HEK293T (cell line): ENCODE measurements around the gene CRYBG1.

Experiments used
- ARNT ChIP-seq: fragments of 450-650 bp; IDR thresholded peaks from 2 replicates; pipeline ENCODE4 v1.6.1; 2017; ENCODE audit warnings: mild to moderate bottlenecking
- BHLHE40 ChIP-seq: fragments of 450-650 bp; IDR thresholded peaks from 2 replicates; pipeline ENCODE4 v1.6.1; 2016; ENCODE audit warnings: mild to moderate bottlenecking, moderate library complexity, borderline replicate concordance
- FOXK2 ChIP-seq: fragments of 450-650 bp; IDR thresholded peaks from 2 replicates; pipeline ENCODE4 v1.6.1; 2016; ENCODE audit warnings: mild to moderate bottlenecking
- NFRKB ChIP-seq: fragments of 450-650 bp; IDR thresholded peaks from 2 replicates; pipeline ENCODE4 v1.6.1; 2016; ENCODE audit warnings: mild to moderate bottlenecking, moderate library complexity
- SP1 ChIP-seq: fragments of 450-650 bp; IDR thresholded peaks from 2 replicates; pipeline ENCODE4 v1.6.1; 2017
- SUZ12 ChIP-seq: fragments of 450-650 bp; IDR thresholded peaks from 2 replicates; pipeline ENCODE4 v1.6.1; 2016; ENCODE audit warnings: mild to moderate bottlenecking
- TARDBP ChIP-seq: fragments of 450-650 bp; IDR thresholded peaks from 2 replicates; pipeline ENCODE4 v1.6.1; 2016
- ZNF384 ChIP-seq: fragments of 450-650 bp; IDR thresholded peaks from 2 replicates; pipeline ENCODE4 v1.6.1; 2016

DNA sequence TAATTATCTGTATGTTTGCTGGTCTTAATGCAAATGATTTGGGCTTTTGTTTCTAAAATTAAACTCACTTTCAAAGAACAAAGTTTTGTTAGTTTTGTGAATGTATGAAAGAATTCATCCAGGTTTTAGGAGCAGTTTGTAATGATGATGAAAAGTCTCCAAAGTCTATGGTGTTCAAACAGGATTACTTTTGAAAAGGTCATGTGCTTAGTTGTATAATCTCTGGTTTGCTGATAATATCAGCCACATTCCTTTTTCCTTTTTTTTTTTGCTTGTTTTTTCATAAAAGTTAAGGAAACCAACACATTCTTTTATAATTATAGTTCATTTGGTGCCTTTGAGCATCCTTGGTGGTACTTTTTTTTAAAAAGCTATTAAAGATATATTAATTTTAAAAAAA is 179.9 kb downstream of the CRYBG1 start:
- TF ChIP-seq FOXK2, result no peak
- no peak for TF ChIP-seq BHLHE40
- no peak for TF ChIP-seq TARDBP
- no peak for TF ChIP-seq ZNF384
- no peak for TF ChIP-seq NFRKB
- no peak for TF ChIP-seq ARNT
- TF ChIP-seq SUZ12, result no peak
- no peak for TF ChIP-seq SP1
